NCI-H748 treated with DMSO at 0.1 percent for 48 hours (cell line): ENCODE results near the gene IQGAP3.

Source experiments
- DNase-seq: peaks from one replicate; lab custom pipeline; 2025; lab: John Stamatoyannopoulos, UW

Gene IQGAP3

DNA sequence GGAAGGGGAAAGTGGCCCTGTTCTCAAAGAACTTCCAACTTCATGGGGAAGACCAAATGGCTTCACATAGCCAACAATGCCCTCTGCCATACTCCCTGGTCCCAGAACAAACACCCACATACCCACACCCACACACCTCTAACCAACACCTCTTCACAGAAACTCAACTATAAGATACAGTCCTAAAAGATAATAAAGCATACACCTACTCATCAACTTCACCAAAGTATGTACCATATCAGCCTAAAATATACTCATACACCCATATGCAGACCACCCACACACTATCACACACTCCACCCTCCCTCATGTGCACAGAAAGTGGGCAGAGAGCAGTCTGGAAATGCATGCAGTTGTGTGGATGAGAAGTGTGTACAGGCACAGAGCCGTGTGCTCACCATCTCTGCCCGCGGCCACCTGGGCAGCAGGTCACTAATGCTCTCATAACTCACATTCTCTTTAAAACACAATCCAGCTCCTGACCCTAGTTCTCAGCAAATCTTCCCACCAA lies 27.7 kb downstream of the IQGAP3 start:
- DNase-seq = no peak

DNA sequence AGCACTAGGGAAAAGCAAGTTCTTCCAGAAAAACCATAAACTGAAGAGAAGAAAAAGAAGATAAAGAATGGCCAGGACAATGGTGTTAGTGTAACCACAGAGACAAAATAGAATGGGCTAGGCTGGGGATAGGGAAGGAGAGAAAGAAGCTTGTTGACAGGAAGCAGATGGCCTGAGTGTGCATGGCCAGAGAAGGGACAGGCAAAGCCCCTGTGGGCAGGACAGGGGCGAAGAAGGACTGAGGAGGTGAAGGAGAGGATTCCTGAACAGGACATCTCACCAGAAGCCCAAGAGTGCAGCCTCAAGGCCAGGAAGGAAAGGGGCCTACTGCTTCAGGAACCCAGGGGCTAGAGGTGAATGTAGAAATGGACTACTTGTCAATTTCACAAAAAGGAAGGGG lies 29.3 kb downstream of the IQGAP3 start:
- no peak for DNase-seq

DNA sequence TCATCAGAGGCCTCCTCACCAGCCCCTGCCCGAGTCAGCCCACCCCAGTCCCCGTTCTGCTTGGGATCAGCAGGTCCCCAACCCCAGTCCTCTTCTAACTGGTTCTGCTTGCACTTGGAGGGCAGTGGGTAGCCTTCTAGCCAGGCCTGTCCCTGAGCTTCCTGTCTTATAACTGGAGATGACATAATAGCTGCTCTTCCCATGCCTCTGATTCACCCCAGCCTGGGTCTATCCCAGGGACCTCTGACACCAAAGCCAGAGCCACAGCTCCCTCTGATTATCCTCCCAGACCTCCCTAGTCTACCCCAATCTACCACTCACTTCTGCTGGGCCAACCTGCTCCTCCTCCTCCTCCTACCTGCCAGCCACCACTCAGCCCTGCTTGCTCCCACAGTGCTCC lies 31.4 kb downstream of the IQGAP3 start:
- no peak for DNase-seq

DNA sequence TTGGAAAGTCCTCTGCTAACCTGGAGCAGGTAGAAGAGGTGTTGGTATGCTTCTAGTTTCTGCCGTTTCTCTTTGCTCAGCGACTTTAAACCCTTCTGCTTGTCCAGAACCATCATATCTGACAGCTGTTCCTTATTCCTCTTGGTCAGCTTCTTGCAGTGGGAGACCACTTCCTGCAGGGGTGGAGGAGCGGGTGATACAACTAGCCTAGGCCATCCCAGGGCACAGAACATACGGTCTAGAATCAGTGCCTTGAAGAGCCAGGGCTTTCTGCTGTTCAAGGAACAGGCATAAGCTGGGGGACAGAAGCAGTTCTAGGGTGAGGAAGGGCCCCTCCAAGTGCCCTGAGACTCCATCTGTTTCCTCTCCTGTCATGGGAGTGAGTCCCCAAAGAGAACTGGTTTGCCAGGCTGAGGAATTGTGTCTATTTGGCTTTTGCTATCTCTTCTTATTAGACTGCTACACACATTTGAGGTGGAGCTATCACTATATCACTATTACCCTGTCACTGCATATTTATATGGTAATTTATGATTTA lies 32.5 kb downstream of the IQGAP3 start:
- no peak for DNase-seq

DNA sequence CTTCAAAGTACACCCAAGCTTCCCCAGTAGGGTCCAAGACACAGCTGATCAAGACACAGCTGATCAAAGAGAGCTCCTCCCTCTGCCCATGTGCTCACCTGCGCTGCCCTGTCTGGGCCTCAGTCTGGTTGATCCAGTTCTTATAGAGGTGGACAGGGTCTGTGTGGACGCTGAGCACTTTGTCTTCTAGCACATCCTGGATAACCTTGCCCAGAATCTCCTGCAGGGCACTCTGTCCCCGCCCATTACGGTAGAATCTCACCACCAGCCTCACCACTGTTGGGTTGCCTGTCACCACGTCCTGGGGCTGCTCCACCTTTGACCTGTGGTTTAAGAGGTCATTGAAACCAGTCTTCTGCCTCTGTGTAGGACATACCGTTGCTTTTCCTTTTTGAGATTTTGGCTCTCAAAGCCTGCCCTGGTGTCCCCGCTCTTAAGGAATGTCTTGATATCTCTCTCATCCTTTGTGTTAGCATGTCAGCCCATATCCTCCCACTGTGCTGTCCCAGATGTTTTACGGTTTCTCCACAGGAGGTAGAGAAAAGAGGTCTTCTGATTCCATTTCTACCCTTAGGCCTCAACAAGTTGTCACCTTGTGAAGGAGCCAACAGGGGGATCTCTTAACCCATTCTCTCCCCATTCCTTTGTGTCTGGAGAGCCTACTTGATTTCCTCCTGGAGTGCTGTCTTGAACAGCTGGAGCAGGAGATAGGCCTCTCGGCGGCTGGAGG lies 33.5 kb downstream of the IQGAP3 start:
- no peak for DNase-seq

DNA sequence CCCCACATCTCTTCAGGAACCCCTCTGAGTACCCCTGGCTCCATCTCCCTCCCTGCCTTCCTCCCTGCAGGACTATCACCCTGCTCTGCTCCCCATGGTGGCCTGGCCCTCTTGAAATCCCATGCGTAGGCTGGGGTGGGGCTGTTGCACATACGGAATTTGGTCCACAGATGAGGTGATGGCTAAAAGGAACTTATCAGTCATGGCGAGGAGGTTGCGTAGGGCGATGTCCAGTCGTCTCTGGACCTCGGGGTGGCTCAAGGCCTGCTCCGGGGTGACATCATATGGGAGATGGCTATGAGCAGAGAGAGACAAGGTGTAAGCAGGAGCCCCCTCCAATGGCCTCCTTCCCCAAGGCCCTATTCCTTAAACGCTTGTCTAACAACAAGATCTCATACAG lies 35.3 kb downstream of the IQGAP3 start:
- DNase-seq = no peak

DNA sequence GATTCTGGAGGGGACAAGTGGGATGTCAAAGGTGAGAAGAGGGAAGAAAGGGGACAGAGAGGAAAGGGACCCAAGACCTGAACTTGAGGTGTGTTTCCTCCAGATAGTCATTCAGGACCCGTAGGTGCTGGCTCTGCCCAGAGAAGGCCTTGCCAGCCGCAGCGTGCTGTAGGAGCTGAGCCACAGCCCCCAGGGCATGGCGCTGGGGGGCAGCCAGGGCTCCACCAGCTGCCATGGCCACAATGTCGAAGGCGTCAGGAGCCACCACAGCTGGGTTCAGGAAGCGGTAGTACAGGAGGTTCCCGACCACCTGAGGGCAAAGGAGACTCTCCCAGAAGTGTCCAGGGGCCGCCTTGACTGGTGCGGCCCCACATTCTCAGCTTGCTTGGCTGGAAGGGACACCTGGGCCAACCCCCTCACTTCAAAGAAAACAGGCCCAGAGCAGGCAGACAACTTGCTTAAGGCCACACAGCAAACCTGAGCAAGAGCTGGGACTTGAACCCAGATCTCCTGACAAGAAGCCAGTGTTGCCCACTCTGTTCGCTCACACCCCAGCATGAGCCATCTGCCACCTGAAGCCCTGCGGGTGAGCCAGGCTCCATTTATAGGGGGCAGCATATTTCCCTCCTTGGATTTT lies 37.8 kb downstream of the IQGAP3 start:
- no peak for DNase-seq

DNA sequence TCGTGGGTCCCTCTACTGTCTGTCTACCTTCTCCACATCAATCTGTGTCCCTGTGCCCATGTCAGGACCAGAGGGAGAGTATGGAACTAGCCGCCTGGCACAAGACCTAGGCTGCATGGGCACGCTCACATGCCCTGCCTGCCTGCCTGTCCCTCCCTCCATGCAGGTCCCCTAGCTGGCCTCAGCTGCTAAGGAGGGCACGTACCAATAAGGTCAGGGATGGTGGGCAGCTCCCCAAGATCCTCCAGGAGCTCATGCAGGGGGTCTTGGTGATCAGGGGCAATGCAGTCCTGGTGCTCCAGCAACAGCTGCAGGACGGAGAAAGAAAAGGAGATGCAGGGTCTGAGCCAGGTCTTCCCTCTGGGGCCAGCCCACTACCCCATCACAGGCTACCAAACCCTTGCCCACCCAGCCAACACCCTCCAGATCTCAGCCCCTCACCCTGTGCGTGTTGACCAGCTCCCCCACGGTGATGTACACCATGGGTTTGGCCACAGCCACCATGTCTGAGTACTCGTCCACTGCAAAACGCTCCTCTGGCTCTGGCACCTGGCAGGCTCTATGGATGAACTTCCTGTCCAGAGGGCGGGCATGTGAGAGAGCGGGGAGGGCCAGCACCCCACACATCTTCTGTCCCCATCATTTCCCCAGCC lies 38.7 kb downstream of the IQGAP3 start:
- DNase-seq = no peak

DNA sequence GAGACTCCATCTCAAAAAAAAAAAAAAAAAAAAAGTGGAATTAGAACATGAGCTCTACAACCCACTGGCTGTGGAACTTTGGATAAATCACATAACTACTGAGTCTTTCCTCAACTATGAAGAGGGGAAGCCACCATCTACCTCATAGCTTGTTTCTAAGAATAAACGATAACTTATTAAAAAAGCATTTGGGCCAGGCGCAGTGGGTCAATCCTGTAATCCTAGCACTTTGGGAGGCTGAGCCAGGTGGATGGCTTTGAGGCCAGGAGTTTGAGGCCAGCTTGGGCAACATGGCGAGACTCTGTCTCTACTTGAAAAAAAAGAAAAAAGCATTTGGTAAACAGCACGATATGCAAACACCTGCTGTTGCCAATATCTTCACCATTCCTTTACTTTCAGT lies 40.0 kb downstream of the IQGAP3 start:
- DNase-seq = no peak

DNA sequence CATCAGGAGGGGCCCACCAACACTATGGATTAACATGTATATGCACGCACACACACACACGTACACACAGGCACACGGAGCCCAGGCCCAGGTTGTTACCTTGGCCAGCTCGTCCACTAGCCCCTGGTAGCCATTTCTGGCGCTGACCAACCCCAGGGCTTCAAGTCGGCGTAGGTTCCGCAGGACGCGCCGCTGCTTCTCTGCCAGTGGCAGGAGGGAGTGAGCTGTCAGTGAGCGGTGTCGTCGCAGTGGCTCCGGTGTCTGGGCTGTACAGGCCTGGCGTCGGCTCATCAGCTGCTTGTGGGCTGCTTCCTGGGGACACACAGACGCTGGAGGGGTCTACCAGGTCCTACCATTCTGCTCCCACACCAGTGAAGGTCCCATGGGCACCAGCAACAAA lies 42.4 kb downstream of the IQGAP3 start:
- no peak for DNase-seq

DNA sequence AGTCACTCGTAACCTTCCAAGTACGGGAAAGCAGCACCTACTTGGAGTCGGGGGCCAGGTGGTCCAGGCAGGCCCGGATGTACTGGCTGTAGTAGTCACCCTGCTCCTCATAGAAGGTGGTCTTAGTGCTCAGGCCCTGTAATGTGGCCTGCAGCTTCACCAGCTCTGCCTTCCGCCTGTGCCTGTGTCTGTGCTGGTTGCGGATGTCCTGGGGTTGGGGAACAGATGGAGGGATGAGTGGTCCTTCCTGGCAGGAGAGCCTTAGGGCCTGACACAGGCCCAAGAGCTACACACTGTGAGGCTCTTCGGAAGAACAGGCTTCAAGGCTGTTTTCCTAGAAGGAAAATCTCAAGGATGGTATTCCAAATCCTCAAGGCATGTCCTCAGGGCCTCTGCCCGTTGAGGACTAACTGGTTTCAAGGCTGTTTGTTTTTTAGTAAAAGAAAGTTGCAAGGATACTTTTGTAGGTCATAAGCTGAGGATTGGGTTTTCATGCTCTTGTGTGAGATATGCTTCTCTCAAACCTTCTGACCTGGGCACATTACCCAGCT lies 43.4 kb downstream of the IQGAP3 start:
- DNase-seq = no peak

DNA sequence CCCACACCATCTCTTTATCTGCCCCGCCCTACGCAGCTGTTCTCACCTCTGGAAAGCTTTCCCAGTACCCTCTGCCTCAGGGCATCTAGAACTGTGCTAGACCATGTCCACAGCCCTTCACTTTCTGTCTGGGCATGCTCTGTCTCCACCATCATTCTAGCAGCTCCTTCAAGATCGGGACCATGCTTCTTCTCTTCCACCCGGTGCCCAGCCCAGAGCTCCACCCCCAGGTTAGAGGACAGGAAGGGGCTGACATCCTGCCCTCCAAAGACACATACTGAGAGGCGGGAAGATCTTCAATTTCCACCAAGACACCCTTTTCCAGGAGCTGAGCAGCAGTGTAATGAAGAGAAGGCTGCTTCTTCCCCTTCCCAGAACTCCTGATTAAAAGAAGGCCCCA lies 44.1 kb downstream of the IQGAP3 start:
- DNase-seq = no peak

DNA sequence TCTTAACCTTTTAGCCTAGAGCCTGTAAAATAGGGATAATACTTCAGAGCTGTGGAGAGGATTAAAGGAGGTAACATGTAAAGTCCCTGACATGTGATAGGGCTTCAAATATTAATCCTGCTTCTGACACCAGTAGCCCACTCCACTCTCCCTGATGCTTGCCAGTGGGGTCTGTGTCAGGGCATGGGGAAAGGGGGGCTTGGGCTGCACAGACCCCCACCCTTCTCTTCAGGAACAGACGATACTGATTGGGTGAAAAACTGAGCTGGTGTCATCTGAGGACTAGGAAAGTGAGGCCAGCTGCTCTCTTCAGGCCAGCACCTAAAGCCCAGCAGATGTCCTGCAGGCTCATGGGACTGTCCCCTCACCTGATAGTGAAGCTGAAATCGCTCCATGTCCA lies 44.8 kb downstream of the IQGAP3 start:
- no peak for DNase-seq

DNA sequence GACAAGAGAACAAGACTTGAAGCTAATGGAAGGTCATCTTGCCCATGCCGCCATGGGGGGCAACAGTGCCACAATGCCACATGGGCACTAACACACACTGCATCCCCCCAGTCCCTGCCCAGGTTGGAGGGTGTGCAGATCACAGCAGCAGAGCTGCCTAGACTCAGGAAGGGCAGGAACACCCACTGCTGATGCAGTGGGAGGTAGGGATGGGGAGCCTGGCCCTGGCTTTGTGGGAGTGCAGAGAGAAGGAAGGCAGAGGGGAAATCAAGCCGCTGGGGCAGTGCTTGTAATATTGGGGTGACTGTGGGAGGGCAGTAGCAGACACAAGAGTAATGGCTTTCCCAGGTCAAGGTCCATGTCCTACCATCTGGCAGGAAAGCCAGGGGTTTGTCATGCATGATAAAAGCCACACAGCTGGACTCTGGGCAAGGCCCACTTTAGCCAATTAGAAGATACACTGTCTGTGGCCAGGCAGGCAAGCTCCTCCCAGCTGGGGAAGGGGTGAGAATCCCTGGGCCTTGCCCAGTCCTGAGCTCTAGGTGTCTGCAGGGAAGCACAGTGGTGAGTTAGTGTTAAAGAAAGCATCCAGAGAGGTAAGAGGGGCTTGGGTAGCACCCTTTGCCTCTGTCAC lies 46.4 kb downstream of the IQGAP3 start:
- DNase-seq = no peak

DNA sequence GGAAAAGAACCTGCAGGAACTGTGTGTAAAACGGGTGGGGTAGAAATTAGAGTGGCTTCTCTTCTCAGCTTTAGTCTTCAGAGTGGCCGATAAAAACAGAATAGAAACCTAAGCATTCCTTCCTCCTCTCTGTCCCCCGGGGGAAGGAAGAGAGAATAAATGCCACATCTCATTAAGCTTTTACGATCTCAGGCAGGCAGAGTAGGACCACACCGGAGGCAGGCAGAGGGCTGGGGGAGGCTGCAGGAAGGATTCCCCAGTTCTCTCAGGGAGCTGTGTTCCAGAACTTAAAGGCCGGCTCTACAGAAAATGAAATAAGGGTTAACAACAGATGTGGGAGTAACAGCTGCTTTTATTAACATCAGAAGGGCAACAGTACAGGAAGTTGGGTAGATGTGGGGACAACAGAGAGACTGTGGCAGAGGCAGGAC lies 47.3 kb downstream of the IQGAP3 start:
- DNase-seq = no peak

DNA sequence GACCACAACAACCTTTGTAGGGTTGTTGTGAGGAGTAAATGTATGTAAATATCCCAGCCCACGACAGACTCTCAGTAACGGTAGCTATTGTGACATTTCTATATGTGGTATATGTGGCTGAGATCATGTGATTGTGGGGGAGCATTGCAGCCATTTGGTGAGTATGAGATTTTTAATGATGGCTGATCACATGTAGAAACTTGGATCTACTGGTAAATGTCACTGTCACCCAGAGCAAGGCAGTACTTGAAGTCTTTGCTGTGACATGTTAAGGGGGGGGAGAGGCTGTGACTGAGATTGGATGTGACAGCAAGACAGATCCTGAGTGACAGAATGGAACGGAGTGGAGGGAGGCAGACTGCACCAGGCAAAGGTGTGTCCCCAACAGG lies 47.9 kb downstream of the IQGAP3 start:
- DNase-seq = no peak

DNA sequence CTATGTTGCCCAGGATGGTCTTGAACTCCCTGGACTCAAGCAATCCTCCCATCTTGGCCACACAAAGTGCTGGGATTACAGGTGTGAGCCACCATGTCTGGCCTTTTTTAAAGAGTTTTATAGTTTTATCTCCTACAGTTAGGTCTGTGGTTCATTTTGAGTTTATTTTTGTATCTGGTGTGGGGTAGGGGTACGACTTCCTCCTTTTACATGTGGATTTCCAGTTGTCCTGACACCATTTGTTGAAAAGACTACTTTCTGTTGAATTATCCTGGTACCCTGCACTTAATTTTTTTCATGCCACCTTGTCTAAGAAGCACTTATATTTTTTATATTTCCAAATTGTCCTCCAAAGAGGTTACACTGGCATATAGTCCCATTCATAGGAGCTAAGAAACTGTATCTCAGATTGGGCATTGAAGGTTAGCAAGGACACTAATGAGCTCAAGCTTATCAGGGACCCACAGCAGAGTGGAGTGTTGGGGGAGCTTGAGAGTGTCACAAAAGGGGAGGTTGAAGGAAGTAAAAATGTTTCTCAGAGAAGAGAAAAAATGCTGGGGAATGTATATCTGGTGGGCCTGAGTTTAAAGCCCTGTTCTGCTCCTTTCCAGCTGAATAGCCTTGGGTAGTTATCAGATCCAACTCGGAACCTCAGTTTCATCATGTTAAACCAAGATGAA lies 48.4 kb downstream of the IQGAP3 start:
- DNase-seq = no peak

DNA sequence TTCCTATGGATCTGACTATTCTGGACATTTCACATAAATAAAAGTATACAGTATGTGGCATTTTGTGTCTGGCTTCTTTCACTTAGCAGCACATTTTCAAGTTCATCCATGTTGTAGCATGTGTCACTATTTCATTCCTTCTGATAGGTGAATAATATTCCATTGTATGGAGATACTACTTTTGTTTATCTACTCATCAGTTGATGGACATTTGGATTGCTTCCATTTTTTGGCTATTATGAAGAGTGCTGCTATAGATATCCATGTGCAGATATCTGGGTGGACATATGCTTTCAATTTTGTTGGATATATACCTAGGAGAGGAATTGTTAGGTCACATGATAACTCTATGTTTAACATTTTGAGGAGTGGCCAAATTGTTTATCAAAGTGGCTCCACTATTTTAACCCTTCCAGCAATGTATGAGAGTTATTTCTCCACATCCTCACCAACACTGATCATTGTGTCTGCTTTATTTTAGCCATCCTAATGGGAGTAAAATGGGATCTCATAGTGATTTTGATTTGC lies 49.9 kb downstream of the IQGAP3 start:
- no peak for DNase-seq

DNA sequence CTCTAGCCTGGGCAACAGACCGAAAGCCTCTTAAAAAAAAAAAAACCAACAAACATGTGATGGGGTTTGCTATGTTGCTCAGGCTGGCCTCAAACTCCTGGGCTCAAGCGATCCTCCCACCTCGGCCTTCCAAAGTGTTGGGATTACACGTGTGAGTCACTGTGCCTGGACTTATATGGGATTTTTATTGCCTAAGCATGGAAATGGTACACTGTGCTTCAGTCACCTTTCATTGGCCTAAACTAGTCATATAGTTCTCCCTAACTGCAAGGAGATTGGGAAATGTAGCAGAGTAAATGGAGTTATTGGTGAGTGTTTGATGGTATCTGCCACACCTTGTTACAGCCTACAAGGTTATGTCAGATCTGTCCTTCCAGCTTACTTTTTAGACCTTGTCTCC lies 54.6 kb downstream of the IQGAP3 start:
- DNase-seq = no peak

DNA sequence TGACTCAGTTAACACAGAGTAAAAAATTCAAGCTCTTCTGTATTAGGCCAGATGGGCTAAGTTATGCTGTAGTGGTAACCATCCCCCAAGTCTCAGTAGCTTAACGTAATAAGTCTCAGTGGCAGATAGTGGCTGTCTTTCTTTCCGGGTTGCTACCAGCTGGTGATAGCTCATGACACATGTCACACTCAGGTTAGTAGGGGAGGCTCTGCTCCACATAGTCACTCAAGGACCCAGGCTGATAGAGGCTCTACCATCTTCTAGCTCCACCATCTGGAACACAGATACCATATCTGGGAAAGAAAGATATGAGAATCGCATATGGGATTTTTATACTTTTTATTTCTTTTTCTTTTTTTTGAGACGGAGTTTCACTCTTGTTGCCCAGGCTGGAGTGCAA lies 55.5 kb downstream of the IQGAP3 start:
- DNase-seq = no peak

DNA sequence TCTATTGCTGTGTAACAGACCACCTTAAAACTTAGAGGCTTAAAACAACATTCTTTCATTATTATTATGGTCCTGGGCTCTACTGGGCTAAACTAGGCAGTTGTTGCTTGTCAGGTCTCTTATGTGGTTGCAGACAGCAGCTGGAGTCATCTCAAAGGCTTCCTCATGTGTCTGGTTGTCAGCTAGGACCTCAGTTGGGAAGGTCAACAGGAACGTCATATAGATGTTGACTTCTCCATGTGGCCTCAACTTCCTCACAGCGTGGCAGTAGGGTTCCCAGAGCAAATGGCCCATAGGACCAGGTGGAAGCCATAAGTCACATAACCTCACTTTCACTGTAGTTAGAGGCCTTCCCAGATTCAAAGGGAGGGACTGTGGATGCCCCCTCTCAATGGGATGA lies 56.4 kb downstream of the IQGAP3 start:
- DNase-seq = no peak
